Transverse colon (tissue), 3 donors: ENCODE measurements around the gene CHST11.
A peak's percentile ranks its signal among the peaks of the same experiment; 100 is the strongest.

Source experiments
- EP300 ChIP-seq: sonication (generic); formaldehyde crosslinking; IDR thresholded peaks from one replicate; pipeline ENCODE4 v1.6.1; 2017; ENCODE audit warnings: antibody characterized with exemption, low read depth
- TF ChIP-seq, protein P1 (sequence below), 5 experiments: fragments of 200-600 bp in 3 of 5; fragments of 450-650 bp in 2 of 5; sonication (generic) in 3 of 5; IDR thresholded peaks; 1 replicate in 2 of 5; 2 replicates in 3 of 5; pipeline ENCODE4 v1.5.1; 2016 to 2017; ENCODE audit warnings: antibody characterized with exemption in 5 of 5, inconsistent platforms in 3 of 5, mild to moderate bottlenecking in 2 of 5, moderate library complexity in 1 of 5

DNA sequence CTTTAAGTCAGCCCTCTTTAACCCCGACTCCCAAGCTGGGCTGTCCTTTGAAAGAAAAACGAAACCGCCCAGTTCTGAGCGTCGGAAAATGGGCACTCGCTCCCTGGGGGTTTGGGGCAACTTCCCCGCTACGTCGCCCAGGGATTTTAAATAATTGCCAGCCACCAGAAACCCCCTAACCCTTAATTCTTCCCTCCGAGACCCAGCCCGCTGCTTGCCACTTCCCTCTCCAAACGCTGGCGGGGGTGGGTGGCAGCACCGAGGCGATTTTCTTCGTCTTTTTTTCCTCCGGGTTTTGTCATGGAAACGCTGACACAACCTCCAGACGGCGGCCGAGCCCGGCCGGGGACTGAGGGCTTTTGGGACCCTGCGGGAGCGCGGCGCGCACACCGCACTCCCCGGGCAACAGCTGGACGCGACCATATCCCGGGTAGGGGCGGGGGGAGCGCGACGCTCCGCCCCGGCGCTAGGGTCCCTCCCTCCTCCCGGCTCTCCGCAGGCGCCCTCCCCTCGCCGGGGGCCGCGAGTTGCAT, at the start of gene CHST11:
- no peak for TF ChIP-seq EP300
- TF ChIP-seq, protein P1, sequence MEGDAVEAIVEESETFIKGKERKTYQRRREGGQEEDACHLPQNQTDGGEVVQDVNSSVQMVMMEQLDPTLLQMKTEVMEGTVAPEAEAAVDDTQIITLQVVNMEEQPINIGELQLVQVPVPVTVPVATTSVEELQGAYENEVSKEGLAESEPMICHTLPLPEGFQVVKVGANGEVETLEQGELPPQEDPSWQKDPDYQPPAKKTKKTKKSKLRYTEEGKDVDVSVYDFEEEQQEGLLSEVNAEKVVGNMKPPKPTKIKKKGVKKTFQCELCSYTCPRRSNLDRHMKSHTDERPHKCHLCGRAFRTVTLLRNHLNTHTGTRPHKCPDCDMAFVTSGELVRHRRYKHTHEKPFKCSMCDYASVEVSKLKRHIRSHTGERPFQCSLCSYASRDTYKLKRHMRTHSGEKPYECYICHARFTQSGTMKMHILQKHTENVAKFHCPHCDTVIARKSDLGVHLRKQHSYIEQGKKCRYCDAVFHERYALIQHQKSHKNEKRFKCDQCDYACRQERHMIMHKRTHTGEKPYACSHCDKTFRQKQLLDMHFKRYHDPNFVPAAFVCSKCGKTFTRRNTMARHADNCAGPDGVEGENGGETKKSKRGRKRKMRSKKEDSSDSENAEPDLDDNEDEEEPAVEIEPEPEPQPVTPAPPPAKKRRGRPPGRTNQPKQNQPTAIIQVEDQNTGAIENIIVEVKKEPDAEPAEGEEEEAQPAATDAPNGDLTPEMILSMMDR (IDR thresholded peaks at IDR 0.05), result peak; percentile 12 to 32 (median 25)
